Stimulated activated naive CD4-positive, alpha-beta T cell treated with Interleukin-2 at 50 U/mL for 16 hours (primary cell): ENCODE data around the gene MYD88.
"Not testable (repeated sequence)": the region's sequence is repeated elsewhere in the genome, so short reads cannot be mapped to it uniquely, and the experiment has no call there.

Experiments used
- DNase-seq: peaks from one replicate; lab custom pipeline; 2025; lab: John Stamatoyannopoulos, UW

The MYD88 gene

DNA sequence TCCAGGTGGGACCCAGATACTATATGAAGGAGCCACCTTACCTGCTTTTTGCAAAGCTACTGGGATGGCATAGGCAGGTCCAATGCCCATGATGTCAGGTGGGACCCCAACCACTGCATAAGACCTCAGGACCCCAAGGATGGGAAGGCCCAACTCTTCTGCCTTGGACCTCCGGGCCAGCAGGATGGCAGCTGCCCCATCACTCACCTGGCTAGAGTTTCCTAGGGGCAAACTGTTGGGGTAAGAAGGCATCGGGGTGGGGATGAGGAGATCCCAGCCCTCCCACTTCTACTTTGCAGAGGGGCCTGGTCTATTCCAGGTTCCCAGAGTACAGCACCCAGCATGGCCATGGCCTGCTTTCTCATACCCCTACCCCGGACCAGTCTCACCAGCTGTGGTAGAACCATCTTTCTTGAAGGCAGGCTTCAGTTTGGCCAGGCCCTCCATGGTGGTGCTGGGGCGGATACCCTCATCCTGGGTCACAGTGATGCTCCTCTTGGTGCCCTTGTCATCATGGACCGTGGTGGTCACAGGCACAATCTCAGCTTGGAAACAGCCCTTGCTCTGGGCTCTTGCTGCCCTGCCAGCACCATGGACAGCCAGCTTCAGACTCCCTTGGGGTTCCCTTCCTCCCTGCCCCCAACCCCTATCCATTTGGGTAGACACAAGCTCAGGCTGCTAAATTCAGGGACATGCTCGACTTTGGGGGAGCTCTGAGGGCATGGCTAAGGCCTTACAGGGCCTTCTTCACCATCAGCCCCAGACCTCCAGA is 12.2 kb upstream of the MYD88 start:
- DNase-seq: no peak

DNA sequence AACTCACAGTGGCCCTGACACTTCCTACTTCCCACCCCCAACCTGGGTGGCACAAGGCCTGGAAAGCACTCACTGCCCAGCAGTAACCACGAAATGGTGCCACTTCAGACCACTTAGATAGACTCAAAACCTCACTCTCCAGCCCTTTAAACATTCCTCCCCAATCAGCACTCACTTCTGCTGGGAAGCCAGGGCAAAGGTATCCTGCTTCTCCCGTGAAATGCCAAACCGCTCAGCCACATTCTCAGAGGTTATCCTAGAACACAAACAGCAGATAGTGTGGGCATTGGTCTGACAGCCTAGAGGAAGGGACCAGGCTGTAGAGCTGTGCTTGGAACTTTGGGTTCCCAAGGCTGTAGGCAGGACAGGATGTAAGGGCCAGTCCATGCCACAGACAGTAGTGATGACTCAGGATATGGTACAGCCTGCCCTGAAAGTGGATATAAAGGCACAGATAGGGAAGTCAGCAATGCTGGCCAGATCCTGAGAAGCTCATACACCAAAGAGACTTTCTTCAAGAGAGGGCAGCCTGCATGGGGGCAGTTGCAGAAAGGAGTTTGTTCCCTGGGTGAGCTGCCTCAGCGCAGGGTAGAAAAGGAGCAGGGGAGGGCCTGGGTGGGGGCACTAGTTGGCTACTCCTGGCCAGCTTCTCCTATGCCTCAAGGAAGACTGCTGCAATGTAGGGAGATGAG is 10.7 kb upstream of the MYD88 start:
- DNase-seq: no peak

DNA sequence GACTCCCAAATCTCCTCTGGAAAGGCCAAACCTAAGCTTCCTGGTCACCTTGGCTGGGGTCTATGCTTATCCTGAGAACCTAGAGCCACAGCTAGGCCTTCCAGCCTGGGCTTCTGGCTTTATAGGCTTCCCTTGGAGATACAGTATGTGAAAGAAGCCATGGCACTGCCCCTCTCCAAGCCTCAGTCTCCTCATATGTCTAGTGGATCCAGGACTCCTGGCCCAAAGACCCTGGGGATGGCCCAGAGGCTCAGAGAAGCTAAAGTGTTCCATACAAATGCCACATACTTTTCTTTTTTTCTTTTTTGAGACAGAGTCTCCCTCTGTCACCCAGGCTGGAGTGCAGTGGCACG is 10.2 kb upstream of the MYD88 start:
- no peak for DNase-seq

DNA sequence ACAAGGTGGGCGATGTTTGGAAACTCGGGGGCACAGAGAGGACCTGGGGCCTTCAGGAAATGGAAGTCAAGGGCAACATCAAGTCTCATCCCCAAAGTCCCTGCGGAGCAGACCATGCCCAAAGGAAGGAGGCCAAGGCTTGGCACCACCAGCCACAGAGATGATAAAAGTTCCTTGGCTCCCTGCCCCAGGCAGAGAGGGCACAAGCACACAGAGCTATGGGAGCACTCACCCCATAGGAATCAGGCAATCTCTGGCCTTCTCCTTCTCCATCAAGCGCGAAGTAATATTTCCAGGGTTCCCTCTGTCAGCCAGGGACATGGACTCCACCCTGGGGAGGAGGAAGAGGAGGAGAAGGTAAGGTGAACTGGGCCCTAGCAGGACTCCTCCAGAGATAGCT is 9.4 kb upstream of the MYD88 start:
- DNase-seq: no peak

DNA sequence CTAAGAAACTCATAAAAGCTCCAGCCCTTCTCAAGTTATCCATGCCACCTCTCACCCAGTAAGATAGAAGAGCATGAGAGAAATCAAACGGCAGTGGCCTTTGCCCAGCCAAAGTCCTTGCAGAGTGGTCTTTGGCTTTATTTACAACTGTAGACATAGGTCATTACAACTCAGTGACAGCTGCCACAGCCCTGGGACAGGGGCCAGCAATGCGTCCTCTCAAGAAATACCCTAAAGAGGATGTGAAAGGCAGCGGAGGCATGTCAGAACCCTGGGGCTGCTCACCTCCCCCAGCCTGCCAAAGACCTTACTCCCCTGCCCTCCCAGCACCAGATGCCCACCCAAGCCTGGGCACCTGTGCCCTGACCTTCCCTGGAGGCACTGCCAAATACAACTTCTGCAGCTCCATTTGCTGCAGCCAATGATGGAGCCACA is 7.8 kb upstream of the MYD88 start:
- no peak for DNase-seq

DNA sequence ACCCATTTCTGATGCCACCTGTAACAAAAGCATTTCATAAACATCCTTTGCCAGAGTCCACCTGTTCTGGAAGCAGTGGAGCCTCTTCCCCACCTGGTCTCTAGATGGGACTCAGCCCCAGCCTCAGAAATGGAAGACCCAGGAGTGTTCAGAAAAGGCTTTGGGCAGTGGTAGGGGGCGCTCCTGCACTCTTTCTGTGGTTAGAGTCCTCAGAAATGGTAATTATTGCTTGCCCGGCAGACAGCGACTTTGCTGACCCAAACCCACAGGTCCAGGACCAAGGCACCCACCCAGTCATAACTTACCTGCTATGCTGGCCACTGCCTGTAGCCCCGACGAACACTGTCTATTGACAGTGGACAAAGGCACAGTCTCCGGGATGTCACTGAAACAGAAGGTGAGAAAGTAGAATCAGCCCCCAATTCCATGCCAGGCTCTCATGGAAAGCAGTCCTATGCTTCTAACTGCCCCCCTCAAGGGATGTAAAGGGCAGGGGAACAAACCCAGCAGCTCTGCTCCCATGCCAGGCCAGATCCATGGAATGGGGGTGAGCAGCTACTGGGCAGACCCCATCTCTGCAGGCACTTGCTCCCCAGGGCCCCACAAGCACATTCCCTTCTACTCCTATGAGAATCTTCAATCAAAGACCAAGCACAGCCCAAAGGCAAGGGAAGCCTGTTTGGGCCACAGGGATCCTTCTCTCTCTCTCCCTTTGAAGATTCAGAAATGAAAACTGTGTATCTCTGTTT is 6.7 kb upstream of the MYD88 start:
- peak; percentile 3 for DNase-seq

DNA sequence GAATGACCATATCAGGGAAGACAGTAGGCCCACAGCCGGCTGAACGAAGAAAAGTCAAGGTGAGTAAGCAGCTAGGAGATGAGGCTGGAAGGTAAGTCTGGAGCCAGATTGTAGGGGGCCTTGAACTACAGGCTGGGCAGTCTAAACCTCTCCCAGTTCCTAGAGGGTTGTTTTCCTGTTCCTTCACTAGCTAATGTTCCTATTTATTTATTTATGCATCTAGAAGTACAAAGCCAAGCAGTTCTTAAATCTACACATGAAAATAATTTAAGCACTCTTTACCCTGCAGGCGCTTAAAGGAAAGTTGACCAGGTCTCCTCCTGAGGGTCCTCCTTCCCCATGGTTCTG is 5.3 kb upstream of the MYD88 start:
- no peak for DNase-seq

DNA sequence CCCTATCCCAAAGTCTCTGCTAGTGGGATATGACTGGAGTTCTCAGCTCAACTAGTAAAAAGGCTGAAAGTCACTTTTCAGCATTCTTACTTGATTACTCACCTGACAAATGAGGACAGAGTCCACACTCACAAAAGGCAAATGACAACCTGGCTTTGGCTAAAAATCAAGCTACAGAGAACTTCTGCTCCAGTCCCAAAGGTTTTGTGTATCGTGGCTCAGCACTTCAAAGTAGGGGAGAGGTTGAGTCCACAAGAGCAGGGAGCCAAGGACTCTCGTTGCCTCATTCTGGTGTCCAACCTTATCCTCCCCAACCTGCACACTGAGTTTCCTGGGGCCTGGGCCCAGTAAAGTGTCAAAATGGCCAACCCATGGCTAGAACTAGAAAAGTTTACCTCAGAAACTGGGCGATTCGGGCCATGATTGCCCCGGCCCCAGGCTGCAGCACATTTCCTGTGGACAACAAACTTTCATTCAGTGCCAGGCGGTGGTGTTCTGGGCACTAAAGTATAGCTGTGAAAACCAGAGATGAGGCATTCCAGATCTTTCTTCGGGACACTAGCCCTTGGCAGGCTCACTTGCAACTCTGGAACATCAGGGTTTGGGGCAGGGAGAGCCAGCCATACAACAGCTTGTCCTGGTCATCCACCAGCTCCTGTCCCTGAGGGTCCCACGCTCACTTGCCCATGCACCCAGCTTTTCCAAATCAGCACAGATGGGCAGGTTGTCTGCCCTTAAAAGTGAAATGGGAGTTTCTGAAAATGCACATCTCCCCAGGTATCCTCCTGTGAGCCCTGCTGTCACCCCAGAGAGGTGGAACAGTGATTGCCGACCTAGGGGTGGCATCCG is 4.7 kb upstream of the MYD88 start:
- DNase-seq: no peak

DNA sequence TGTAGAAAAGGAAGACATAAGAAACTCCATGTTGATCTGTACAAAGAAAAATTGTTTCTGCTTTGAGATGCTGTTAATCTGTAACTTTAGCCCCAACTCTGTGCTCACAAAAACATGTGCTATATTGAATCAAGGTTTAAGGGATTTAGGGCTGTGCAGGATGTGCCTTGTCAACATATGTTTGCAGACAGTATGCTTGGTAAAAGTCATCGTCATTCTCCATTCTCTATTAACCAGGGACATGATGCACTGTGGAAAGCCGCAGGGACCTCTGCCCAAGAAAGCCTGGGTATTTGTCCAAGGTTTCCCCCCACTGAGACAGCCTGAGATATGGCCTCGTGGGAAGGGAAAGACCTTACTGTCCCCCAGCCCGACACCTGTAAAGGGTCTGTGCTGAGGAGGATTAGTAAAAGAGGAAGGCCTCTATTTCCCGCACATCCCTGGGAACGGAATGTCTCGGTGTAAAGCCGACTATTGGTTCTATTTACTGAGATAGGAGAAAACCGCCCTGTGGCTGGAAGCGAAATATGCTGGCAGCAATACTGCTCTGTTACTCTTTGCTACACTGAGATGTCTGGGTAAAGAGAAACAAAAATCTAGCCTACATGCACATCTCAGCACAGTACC is 3.8 kb upstream of the MYD88 start:
- DNase-seq: not testable (repeated sequence)

DNA sequence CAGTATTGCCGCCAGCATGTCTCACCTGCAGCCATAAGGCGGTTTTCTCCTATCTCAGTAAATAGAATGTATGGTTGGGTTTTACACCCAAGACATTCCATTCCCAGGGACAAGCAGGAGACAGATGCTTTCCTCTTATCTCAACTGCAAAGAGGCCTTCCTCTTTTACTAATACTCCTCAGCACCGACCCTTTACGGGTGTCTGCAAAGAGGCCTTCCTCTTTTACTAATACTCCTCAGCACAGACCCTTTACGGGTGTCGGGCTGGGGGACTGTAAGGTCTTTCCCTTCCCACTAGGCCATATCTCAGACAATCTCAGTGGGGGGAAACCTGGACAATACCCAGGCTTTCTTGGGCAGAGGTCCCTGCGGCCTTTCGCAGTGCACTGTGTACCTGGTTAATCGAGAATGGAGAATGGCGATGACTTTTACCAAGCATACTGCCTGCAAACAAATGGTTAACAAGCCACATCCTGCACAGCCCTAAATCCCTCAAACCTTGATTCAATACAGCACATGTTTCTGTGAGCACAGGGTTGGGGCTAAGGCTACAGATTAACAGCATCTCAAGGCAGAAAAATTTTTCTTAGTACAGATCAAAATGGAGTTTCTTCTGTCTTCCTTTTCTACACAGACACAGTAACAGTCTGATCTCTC is 2.7 kb upstream of the MYD88 start:
- not testable (repeated sequence) for DNase-seq

DNA sequence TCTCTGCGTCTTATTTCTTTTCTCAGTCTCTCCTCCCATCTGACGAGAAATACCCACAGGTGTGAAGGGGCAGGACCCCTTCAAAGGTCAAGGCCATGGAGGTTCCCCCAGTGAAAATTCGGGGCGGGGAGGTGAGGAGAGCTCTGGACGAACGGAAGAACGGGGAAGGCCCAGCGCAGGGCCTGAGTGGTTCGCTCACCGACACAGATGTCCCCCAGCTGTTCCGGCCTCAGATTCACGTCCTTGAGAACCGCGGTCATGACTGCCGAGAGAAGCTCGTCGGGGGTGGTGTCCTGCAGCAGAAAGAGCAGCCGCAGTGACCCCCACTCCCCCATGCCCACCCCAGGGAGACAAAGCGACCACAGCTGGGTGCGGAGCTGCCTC is 2.1 kb upstream of the MYD88 start:
- no peak for DNase-seq

DNA sequence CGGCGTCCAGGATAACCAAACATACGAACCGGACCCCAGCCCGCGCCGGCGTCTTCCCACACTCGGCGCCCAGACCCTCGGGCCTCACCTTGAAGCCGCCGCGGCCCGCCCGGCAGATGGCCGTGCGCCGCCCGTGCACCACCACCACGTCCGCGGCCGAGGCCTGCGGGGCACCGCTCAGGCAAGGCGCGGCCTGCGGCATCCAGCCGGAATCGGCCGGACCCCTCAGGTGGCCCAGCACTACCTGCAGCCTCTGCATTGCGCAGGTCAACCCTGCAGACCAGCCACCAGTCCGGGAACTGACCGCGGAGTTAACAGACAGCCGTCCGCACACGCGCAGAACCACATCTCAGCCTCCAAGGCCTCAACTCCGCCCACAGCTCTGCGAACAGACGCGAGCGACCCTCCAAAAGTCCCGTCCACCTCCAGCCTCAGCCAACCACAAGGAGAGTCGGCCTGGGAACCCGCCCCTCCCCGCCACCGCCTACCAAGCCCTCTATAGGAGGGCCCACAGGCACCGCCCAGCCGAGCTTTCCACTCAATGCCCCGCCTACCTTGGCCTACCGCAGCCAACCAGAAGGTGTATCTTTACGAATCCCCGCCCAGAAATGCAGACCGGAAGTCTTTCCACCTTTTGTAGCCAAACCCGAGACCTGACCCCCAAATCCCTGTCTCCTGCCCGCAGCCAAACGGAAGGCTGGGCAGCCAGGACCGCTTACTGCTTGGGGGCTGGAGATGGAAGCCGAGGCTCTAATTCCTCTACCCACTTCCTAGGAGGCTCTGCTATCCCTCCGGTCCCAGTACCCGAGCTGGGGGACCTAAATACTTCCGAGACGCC is 1.5 kb upstream of the MYD88 start, which contains the start of gene ACAA1:
Gene ACAA1, minus strand, starts transcription at position 351 of the 838 bp plus-strand sequence. Its CDS starts 92 bp downstream, at position 259.
- peak; percentile 98 for DNase-seq

DNA sequence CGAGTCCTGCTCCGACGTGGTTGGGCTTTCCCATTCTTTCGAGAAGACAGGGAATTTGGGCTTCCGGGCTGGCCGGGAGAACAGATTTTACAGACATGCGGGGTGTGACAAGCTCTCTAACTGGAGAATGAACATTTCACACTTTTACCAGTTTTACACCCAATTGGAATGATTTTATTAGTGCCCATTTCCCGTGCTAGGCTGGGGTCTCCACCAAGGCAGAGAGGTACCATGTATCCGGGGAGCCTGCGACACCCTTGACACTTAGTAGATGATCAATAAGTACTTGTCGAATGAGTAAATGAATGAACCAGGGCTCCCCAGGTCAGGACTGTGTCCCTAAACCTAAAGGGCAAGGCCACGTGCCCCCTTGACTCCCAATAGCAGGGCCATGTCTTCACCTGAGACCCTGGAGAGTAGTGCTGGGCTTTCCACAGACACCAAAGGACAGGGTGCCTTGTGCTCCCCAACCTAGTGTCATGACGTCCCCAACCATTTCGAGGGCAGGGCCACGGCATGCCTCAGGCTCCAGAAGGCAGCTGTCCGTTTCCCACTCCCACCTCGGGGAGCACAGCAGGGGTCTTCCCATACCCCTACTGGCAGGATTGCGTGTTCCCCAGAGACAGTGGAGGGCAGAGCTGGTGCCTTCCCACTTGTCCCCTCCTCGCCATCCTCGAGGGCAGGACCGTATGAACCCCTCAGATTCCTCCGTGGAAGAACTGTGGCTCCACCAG is 679 bp upstream of the MYD88 start:
- peak; percentile 7 for DNase-seq

DNA sequence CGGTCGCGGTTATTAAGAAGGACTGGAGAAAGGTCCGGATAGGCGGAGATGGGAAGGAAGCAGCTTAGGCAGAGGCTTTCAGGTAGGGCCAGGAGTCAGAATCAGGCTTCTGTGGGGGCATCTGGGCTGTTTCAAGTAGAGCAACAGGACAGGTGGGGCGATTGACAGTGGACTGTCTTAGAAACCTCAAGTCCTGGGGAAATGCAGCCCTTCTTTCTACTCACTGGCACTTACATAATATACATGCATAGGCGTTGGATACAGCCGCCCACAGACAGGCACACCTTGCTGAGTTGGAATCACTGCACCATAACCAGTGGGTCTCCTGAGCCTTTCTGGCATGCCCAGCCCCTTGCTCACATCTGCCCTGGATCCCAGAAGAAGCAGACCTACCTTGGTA is 730 bp downstream of the MYD88 start:
- no peak for DNase-seq

DNA sequence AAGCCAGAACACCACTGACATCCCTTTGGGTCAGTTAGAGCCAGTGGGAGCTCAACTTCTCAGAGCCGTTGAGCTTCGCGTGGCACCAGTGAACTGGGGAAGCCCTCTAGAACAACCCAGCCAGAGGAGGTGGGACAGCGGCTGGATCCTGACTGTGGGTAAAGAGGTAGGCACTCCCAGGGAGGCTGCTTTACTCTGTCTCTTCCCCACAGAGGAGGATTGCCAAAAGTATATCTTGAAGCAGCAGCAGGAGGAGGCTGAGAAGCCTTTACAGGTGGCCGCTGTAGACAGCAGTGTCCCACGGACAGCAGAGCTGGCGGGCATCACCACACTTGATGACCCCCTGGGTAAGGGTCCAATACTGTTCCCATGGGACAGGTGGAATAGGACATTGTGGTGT is 1.2 kb downstream of the MYD88 start:
- no peak for DNase-seq

DNA sequence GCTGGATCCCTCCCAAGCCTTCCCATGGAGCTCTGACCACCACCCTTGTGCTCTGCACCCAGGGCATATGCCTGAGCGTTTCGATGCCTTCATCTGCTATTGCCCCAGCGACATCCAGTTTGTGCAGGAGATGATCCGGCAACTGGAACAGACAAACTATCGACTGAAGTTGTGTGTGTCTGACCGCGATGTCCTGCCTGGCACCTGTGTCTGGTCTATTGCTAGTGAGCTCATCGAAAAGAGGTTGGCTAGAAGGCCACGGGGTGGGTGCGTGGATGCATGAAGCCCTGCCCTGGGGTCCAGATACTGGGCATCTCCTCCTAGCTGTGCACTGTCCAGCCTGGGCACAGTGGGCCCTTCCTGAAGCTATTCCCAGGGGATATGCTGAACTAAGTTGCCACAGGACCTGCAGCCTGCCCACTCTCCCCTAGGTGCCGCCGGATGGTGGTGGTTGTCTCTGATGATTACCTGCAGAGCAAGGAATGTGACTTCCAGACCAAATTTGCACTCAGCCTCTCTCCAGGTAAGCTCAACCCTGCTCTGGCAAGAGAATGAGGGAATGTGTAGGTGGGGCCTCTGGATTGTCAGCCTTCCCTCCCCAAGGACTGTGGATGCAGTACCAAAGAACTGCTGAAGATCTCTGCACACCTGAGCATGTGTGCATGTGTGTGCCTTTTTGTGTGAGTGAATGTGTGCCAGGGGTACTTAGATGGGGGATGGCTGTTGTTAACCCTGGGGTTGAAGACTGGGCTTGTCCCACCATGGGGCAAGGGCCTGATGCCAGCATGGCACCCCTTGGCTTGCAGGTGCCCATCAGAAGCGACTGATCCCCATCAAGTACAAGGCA is 2.1 kb downstream of the MYD88 start:
- no peak for DNase-seq

DNA sequence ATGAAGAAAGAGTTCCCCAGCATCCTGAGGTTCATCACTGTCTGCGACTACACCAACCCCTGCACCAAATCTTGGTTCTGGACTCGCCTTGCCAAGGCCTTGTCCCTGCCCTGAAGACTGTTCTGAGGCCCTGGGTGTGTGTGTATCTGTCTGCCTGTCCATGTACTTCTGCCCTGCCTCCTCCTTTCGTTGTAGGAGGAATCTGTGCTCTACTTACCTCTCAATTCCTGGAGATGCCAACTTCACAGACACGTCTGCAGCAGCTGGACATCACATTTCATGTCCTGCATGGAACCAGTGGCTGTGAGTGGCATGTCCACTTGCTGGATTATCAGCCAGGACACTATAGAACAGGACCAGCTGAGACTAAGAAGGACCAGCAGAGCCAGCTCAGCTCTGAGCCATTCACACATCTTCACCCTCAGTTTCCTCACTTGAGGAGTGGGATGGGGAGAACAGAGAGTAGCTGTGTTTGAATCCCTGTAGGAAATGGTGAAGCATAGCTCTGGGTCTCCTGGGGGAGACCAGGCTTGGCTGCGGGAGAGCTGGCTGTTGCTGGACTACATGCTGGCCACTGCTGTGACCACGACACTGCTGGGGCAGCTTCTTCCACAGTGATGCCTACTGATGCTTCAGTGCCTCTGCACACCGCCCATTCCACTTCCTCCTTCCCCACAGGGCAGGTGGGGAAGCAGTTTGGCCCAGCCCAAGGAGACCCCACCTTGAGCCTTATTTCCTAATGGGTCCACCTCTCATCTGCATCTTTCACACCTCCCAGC is 2.9 kb downstream of the MYD88 start:
- DNase-seq: no peak

DNA sequence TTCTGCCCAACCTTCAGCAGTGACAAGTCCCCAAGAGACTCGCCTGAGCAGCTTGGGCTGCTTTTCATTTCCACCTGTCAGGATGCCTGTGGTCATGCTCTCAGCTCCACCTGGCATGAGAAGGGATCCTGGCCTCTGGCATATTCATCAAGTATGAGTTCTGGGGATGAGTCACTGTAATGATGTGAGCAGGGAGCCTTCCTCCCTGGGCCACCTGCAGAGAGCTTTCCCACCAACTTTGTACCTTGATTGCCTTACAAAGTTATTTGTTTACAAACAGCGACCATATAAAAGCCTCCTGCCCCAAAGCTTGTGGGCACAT is 3.5 kb downstream of the MYD88 start:
- DNase-seq: no peak
